ENCODE results near the gene RPEL1. TPM values are rescaled to one million over a fixed set of nuclear protein-coding genes. Genes with fewer than 3 reads are reported as not detected.
"Not testable (repeated sequence)": the region's sequence is repeated elsewhere in the genome, so short reads cannot be mapped to it uniquely, and the experiment has no call there.

RPEL1 gene
- polyA plus RNA-seq, 1 experiment, result 0.15 TPM

DNA sequence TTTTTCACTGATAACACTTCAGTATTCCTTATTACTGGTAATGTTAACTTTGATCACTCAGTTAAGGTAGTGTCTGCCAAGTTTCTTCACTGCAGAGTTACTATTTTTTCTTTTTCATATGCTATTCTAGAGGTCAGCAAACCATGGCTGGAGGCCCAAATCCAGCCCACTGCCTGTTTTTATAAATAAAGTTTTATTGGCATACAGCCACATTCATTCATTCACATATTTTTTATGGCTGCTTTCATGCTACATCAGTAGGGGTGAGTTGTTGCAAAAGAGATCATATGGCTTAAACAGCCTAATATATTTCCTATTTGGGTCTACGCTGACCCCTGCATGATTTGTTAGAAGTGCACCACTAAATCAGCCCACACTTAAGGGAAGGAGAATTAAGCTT, 10.9 kb downstream of the RPEL1 start:
- POLR2A ChIA-PET, result no interaction called here
- CTCF ChIA-PET, result interaction anchor here (0.7 to 3.6 kb wide), 2 partner anchors 12 to 69 kb away, joined by 5 to 27 read pairs; no protein-coding TSS in a partner anchor
- no peak overlapping the region for H3K27ac ChIP-seq (ENCODE audit: low read depth, low read length)

DNA sequence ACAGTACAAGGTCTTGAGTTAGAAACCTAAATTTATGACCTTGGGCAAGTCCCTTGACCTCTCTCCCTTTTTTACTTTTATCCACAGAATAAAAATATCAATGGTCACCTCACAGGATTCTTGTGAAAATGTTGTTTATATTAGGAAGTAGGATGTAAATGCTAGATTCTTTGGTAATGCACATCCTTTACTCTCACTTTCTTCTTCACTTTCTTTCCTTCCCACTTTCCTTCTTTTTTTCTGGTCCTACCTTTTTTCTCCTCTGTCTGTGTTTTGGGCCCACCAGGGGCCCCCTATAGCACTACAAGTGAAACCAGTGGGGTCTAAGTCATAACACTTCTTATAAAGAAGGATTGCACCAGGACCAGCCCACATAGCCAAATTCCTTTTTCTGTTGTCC, 12.1 kb downstream of the RPEL1 start:
- H3K27ac ChIP-seq (ENCODE audit: low read depth, low read length), result no peak overlapping the region
- TF ChIP-seq, protein P1, sequence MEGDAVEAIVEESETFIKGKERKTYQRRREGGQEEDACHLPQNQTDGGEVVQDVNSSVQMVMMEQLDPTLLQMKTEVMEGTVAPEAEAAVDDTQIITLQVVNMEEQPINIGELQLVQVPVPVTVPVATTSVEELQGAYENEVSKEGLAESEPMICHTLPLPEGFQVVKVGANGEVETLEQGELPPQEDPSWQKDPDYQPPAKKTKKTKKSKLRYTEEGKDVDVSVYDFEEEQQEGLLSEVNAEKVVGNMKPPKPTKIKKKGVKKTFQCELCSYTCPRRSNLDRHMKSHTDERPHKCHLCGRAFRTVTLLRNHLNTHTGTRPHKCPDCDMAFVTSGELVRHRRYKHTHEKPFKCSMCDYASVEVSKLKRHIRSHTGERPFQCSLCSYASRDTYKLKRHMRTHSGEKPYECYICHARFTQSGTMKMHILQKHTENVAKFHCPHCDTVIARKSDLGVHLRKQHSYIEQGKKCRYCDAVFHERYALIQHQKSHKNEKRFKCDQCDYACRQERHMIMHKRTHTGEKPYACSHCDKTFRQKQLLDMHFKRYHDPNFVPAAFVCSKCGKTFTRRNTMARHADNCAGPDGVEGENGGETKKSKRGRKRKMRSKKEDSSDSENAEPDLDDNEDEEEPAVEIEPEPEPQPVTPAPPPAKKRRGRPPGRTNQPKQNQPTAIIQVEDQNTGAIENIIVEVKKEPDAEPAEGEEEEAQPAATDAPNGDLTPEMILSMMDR (IDR thresholded peaks at IDR 0.05; ENCODE audit: low read depth, low read length), result no peak
- no peak overlapping the region for H3K4me3 ChIP-seq (ENCODE audit: low read depth, low read length)
- no peak for DNase-seq (ENCODE audit: low read depth, low spot score)
- CTCF ChIA-PET, result no interaction called here
- POLR2A ChIA-PET, result no interaction called here
- H3K9me3 ChIP-seq (ENCODE audit: control insufficient read depth, insufficient read depth, low read length), result peaks cover 8% of the 10 kb centered on the region; the same call in 1 of the 2 replicates
- peaks cover 1% of the 10 kb centered on the region for H3K27me3 ChIP-seq (ENCODE audit: control insufficient read depth, insufficient read depth, low read length)

More for the DNA sequence above, 10.9 kb downstream of the RPEL1 start:
- TF ChIP-seq, protein P1 (IDR thresholded peaks at IDR 0.05; ENCODE audit: low read depth, low read length), result no peak
- Histone ChIP-seq H3K4me3 (ENCODE audit: low read depth, low read length) (no peak overlapping the region), H3K27me3 (ENCODE audit: control insufficient read depth, insufficient read depth, low read length) (no peaks in the 10 kb centered on the region), H3K9me3 (ENCODE audit: control insufficient read depth, insufficient read depth, low read length) (peaks cover 8% of the 10 kb centered on the region; the same call in 1 of the 2 replicates)
- no peak for DNase-seq (ENCODE audit: low read depth, low spot score)

DNA sequence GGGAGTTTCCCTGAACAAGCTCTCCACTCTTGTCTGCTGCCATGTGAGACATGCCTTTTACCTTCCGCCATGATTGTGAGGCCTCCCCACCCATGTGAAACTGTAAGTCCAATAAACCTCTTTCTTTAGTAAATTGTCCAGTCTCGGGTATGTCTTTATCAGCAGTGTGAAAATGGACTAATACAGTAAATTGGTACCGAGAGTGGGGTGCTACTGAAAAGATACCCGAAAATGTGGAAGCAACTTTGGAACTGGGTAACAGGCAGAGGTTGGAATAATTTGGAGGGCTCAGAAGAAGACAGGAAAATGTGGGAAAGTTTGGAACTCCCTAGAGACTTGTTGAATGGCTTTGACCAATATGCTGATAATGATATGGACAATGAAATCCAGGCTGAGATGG, 13.2 kb downstream of the RPEL1 start:
- H3K9me3 ChIP-seq (ENCODE audit: control insufficient read depth, insufficient read depth, low read length); POLR2A ChIA-PET; DNase-seq (ENCODE audit: low read depth, low spot score); H3K27me3 ChIP-seq (ENCODE audit: control insufficient read depth, insufficient read depth, low read length); H3K4me3 ChIP-seq (ENCODE audit: low read depth, low read length); CTCF ChIA-PET; H3K27ac ChIP-seq (ENCODE audit: low read depth, low read length): not testable (repeated sequence)

DNA sequence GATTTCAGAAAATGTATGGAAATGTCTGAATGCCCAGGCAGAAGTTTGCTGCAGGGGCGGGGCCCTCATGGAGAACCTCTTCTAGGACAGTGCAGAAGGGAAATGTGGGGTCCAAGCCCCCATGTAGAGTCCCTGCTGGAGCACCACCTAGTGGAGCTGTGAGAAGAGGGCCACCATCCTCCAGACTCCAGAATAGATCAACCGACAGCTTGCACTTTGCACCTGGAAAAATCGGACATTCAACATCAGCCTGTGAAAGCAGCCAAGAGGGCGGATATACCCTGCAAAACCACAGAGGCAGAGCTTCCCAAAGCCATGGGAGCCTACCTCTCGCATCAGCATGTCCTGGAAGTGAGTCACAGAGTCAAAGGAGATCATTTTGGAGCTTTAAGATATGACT, 14.3 kb downstream of the RPEL1 start:
- POLR2A ChIA-PET, result no interaction called here
- Histone ChIP-seq H3K9me3 (ENCODE audit: control insufficient read depth, insufficient read depth, low read length) (peaks cover 8% of the 10 kb centered on the region; the same call in 1 of the 2 replicates), H3K27ac (ENCODE audit: low read depth, low read length) (no peak overlapping the region), H3K4me3 (ENCODE audit: low read depth, low read length) (no peak overlapping the region), H3K27me3 (ENCODE audit: control insufficient read depth, insufficient read depth, low read length) (peaks cover 2% of the 10 kb centered on the region)
- CTCF ChIA-PET, result no interaction called here
- TF ChIP-seq, protein P1 (IDR thresholded peaks at IDR 0.05; ENCODE audit: low read depth, low read length), result no peak
- no peak for DNase-seq (ENCODE audit: low read depth, low spot score)

DNA sequence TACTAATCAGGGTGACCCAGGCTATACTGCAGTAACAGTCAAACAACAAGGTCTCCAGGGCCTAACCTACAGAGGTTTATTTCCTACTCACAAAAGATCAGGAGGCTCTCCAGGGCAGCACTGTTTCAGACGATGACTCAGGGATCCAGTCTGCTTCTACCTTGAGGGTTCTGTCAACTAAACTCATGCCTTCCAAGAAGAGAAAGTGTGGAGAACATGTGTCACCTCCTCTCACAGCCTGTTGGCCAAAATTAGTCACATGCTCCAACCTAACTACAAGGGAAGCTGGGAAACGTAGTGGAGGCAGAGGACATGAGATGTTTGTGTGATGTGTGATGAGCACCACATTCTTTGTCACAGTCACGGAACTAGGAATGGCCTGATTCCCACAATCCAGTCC, 16.5 kb downstream of the RPEL1 start:
- Histone ChIP-seq H3K4me3 (ENCODE audit: low read depth, low read length) (no peak overlapping the region), H3K27ac (ENCODE audit: low read depth, low read length) (no peak overlapping the region), H3K27me3 (ENCODE audit: control insufficient read depth, insufficient read depth, low read length) (peaks cover 9% of the 10 kb centered on the region), H3K9me3 (ENCODE audit: control insufficient read depth, insufficient read depth, low read length) (peaks cover 8% of the 10 kb centered on the region; the same call in 1 of the 2 replicates)
- TF ChIP-seq, protein P1 (IDR thresholded peaks at IDR 0.05; ENCODE audit: low read depth, low read length), result no peak
- ChIA-PET CTCF (no interaction called here), POLR2A (no interaction called here)
- DNase-seq (ENCODE audit: low read depth, low spot score), result no peak

Measured in AG04450 (cell line).